Coronary artery (tissue), 2 donors: Measurements from ENCODE around the gene CPS1.

Experiments used
- DNase-seq: peaks from one replicate; pipeline ENCODE4 v3.0.0-alpha.2; 2017; ENCODE audit warnings: low spot score
- H3K27ac ChIP-seq, 2 donors: fragments of 200-600 bp; sonication (generic); one replicate each; pipeline ENCODE4 v1.5.1; 2016 to 2019
- H3K4me3 ChIP-seq: fragments of 200-600 bp; sonication (generic); 2 replicates; pipeline ENCODE4 v1.5.1; 2016; ENCODE audit warnings: mild to moderate bottlenecking, moderate library complexity
- CTCF ChIP-seq: fragments of 200-600 bp; sonication (generic); IDR thresholded peaks from one replicate; pipeline ENCODE4 v1.5.1; 2019; ENCODE audit warnings: antibody characterized with exemption

Gene CPS1

DNA sequence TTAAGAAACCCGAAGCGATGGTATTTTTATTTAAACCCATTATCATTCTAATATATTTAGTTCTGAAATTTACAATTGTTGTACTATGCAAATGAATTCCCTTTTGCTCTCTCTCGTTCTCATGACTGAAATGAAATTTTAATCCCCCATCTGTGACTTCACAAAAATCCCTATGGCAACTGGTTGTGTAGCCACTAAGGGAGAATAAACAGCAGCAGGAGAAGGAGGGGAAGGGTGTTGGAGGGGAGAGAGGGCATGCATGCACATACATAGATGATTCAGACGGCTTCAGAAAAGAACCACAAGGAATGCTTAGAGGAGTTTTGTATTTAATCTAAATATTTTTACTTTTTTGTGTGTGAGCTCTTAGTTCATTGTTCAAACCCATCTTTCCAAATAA, 36.8 kb downstream of the CPS1 start:
- DNase-seq = no peak
- no peak for TF ChIP-seq CTCF
- Histone ChIP-seq H3K4me3 (no peak overlapping the region), H3K27ac (no peak overlapping the region)

GRCh38 chr2:210598219-210598618, 41.8 kb downstream of the CPS1 start:
- TF ChIP-seq CTCF = no peak
- H3K27ac ChIP-seq = no peak overlapping the region
- H3K4me3 ChIP-seq = no peak overlapping the region
- DNase-seq = no peak

DNA sequence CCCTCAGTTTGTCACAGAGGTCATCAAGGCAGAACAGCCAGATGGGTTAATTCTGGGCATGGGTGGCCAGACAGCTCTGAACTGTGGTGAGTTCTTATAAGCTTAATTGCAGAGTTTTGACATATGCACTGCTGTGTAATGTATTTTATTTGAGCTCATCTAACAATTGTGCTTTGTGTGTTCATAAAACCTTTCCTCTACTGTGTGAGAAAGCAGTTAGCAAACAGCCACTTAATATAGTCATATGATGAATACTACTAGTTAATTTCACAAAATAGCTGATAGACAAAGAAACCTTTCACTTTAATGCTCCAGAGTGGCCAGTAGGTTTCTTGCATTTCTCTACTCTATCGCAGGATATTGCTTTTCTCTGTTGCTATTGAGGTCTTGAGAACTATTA, 43.1 kb downstream of the CPS1 start:
- Histone ChIP-seq H3K4me3 (no peak overlapping the region), H3K27ac (no peak overlapping the region)
- no peak for DNase-seq
- no peak for TF ChIP-seq CTCF

GRCh38 chr2:210604666-210605065, 48.3 kb downstream of the CPS1 start:
- TF ChIP-seq CTCF = no peak
- H3K27ac ChIP-seq = no peak overlapping the region
- H3K4me3 ChIP-seq = no peak overlapping the region
- no peak for DNase-seq

GRCh38 chr2:210606001-210606400, 49.6 kb downstream of the CPS1 start:
- Histone ChIP-seq H3K4me3 (no peak overlapping the region), H3K27ac (no peak overlapping the region)
- TF ChIP-seq CTCF = no peak
- no peak for DNase-seq

DNA sequence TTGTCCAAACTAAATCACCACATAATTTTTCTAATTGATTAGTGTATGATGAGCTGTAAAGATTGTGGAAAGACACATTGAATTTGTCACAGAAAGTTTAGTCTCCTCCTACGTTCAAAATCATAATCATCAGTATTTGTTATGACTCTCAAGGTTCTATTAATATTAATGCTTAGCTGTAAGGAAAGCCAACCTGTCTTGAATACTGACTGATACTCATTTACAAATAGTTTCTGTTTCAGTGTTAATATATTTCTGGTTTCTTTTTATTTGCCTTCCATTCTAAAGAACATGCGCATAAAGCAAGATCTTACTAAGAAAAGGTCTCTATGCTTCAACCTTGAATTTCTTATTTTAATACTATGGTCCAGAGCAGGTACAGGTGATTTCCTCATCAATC, 55.1 kb downstream of the CPS1 start:
- H3K27ac ChIP-seq = no peak overlapping the region
- DNase-seq = no peak
- H3K4me3 ChIP-seq = no peak overlapping the region
- TF ChIP-seq CTCF = no peak

DNA sequence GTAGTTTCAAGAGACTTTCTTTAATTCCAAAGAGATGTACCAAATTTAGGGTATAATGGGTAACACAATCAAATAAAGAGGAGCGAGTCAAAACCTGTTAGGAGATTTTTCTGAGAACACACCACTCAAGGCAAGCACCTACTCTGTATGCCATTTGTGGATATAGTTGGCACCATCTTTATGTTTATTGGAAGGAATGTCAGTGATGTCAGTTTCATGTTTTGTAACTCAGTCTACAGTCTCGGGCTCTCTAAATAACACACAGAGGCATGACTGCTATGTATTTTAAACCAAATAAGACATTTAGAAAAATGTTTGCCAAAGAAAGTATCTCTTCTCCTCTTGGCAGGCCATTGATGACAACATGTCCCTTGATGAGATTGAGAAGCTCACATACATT, 59.7 kb downstream of the CPS1 start:
- no peak for TF ChIP-seq CTCF
- Histone ChIP-seq H3K27ac (no peak overlapping the region), H3K4me3 (no peak overlapping the region)
- no peak for DNase-seq
